ENCODE data around the gene CYBA. TPM values are rescaled to one million over a fixed set of nuclear protein-coding genes. Genes with fewer than 3 reads are reported as not detected.

Gene CYBA
- total RNA-seq, 2 donors from 2014 or later, result 188 to 220 TPM

GRCh38 chr16:88680554-88681083 lies 29.8 kb upstream of the CYBA start:
- Histone ChIP-seq H3K4me3 (ENCODE audit: low read length) (no peak overlapping the region), H3K27me3 (ENCODE audit: control insufficient read depth, insufficient read depth, low read length, poor library complexity, severe bottlenecking) (peaks cover 17% of the 10 kb centered on the region), H3K9ac (ENCODE audit: extremely low read depth, low read length, poor library complexity, severe bottlenecking) (no peak overlapping the region), H3K36me3 (ENCODE audit: control insufficient read depth, insufficient read depth, low read length) (no peaks in the 10 kb centered on the region), H3K9me3 (ENCODE audit: control insufficient read depth, low read length) (no peaks in the 10 kb centered on the region), H3K4me1 (ENCODE audit: control insufficient read depth, insufficient read depth, low read length) (no peaks in the 10 kb centered on the region), H3K27ac (ENCODE audit: low read depth, low read length) (no peak overlapping the region)
- Mint-ChIP-seq H3K36me3 (ENCODE audit: low read depth) (peaks cover 4% of the 10 kb centered on the region), H3K27ac (no peak overlapping the region), H3K4me3 (no peak overlapping the region), H3K4me1 (no peaks in the 10 kb centered on the region), H3K27me3 (ENCODE audit: insufficient read depth) (peaks cover 18% of the 10 kb centered on the region), H3K9me3 (no peaks in the 10 kb centered on the region)
- 87 to 95% methylated on average over 2 to 5 of the region's 5 CpGs for WGBS, 2 experiments (ENCODE audit: insufficient coverage in 1 of 2, insufficient read length in 1 of 2)
- TF ChIP-seq, protein P1, sequence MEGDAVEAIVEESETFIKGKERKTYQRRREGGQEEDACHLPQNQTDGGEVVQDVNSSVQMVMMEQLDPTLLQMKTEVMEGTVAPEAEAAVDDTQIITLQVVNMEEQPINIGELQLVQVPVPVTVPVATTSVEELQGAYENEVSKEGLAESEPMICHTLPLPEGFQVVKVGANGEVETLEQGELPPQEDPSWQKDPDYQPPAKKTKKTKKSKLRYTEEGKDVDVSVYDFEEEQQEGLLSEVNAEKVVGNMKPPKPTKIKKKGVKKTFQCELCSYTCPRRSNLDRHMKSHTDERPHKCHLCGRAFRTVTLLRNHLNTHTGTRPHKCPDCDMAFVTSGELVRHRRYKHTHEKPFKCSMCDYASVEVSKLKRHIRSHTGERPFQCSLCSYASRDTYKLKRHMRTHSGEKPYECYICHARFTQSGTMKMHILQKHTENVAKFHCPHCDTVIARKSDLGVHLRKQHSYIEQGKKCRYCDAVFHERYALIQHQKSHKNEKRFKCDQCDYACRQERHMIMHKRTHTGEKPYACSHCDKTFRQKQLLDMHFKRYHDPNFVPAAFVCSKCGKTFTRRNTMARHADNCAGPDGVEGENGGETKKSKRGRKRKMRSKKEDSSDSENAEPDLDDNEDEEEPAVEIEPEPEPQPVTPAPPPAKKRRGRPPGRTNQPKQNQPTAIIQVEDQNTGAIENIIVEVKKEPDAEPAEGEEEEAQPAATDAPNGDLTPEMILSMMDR (conservative IDR thresholded peaks at IDR 0.05), result no peak
- no peak for DNase-seq

GRCh38 chr16:88678224-88678979 lies 27.5 kb upstream of the CYBA start:
- peak; percentile 71 for DNase-seq
- H3K4me3 Mint-ChIP-seq, result no peak overlapping the region
- 83 to 89% methylated on average over 21 to 31 of the region's 32 CpGs for WGBS, 2 experiments (ENCODE audit: insufficient coverage in 1 of 2, insufficient read length in 1 of 2)
- no peak overlapping the region for H3K27ac Mint-ChIP-seq
- no peaks in the 10 kb centered on the region for H3K4me1 Mint-ChIP-seq
- no peak overlapping the region for H3K9ac ChIP-seq (ENCODE audit: extremely low read depth, low read length, poor library complexity, severe bottlenecking)
- TF ChIP-seq, protein P1 (conservative IDR thresholded peaks at IDR 0.05), result no peak
- H3K4me3 ChIP-seq (ENCODE audit: low read length), result no peak overlapping the region
- no peak overlapping the region for H3K27ac ChIP-seq (ENCODE audit: low read depth, low read length)
- H3K4me1 ChIP-seq (ENCODE audit: control insufficient read depth, insufficient read depth, low read length), result no peaks in the 10 kb centered on the region
- no peaks in the 10 kb centered on the region for H3K9me3 Mint-ChIP-seq
- H3K27me3 Mint-ChIP-seq (ENCODE audit: insufficient read depth), result no peaks in the 10 kb centered on the region
- H3K9me3 ChIP-seq (ENCODE audit: control insufficient read depth, low read length), result no peaks in the 10 kb centered on the region
- H3K27me3 ChIP-seq (ENCODE audit: control insufficient read depth, insufficient read depth, low read length, poor library complexity, severe bottlenecking), result no peaks in the 10 kb centered on the region
- H3K36me3 Mint-ChIP-seq (ENCODE audit: low read depth), result peaks cover 10% of the 10 kb centered on the region
- peaks cover 3% of the 10 kb centered on the region for H3K36me3 ChIP-seq (ENCODE audit: control insufficient read depth, insufficient read depth, low read length)

- Mint-ChIP-seq H3K4me1 (no peaks in the 10 kb centered on the region), H3K27ac (no peak overlapping the region), H3K4me3 (no peak overlapping the region), H3K9me3 (no peaks in the 10 kb centered on the region), H3K27me3 (ENCODE audit: insufficient read depth) (no peaks in the 10 kb centered on the region), H3K36me3 (ENCODE audit: low read depth) (peaks cover 10% of the 10 kb centered on the region)
- Histone ChIP-seq H3K27me3 (ENCODE audit: control insufficient read depth, insufficient read depth, low read length, poor library complexity, severe bottlenecking) (no peaks in the 10 kb centered on the region), H3K4me1 (ENCODE audit: control insufficient read depth, insufficient read depth, low read length) (no peaks in the 10 kb centered on the region), H3K9me3 (ENCODE audit: control insufficient read depth, low read length) (no peaks in the 10 kb centered on the region), H3K36me3 (ENCODE audit: control insufficient read depth, insufficient read depth, low read length) (peaks cover 3% of the 10 kb centered on the region), H3K4me3 (ENCODE audit: low read length) (no peak overlapping the region), H3K9ac (ENCODE audit: extremely low read depth, low read length, poor library complexity, severe bottlenecking) (no peak overlapping the region), H3K27ac (ENCODE audit: low read depth, low read length) (no peak overlapping the region)
- no peak for DNase-seq
- TF ChIP-seq, protein P1 (conservative IDR thresholded peaks at IDR 0.05), result no peak
- 83 to 95% methylated on average over 7 to 13 of the region's 13 CpGs for WGBS, 2 experiments (ENCODE audit: insufficient coverage in 1 of 2, insufficient read length in 1 of 2)
Observed at GRCh38 chr16:88677721-88678120, 26.9 kb upstream of the CYBA start.
